Measurements from ENCODE around the gene MYO18A. TPM values are rescaled to one million over a fixed set of nuclear protein-coding genes. Genes with fewer than 3 reads are reported as not detected.

Gene MYO18A
- total and polyA plus RNA-seq, 9 donors: 23.0 to 53.9 (median 31.7) TPM

DNA sequence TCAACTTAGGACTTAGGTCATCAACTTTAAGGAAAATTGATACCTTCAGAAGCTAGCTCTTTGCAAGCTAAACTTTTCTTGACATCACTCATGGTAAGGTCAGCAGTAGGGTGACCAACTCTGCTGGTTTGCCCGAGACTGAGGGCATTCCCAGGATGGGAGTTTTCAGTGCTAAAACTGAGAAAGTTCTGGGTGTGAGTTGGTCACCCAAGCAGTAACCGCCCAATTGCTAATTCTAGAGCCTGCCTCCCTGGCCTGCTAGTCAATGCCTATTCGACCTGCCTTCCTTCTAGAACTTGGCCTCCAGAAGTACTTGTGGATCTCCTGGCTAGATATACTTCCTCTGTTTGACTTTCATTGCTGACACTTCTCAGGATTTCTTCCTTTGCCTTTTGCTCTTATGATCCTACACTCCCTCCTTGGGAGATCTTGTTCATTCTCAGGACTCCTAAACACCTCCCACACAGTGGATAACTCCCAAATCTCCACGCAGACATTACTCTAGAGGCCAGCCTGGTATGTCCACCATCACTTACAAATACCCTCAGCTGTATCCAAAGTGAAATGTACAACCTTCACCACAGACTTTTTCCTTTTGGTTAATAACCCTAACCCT is 10.5 kb upstream of the MYO18A start:
- TF ChIP-seq POLR2A (IDR thresholded peaks at IDR 0.05) (no peak), EP300 (IDR thresholded peaks at IDR 0.05) (no peak)
- TF ChIP-seq, protein P1, sequence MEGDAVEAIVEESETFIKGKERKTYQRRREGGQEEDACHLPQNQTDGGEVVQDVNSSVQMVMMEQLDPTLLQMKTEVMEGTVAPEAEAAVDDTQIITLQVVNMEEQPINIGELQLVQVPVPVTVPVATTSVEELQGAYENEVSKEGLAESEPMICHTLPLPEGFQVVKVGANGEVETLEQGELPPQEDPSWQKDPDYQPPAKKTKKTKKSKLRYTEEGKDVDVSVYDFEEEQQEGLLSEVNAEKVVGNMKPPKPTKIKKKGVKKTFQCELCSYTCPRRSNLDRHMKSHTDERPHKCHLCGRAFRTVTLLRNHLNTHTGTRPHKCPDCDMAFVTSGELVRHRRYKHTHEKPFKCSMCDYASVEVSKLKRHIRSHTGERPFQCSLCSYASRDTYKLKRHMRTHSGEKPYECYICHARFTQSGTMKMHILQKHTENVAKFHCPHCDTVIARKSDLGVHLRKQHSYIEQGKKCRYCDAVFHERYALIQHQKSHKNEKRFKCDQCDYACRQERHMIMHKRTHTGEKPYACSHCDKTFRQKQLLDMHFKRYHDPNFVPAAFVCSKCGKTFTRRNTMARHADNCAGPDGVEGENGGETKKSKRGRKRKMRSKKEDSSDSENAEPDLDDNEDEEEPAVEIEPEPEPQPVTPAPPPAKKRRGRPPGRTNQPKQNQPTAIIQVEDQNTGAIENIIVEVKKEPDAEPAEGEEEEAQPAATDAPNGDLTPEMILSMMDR (IDR thresholded peaks at IDR 0.05): no peak
- no peaks in the 10 kb centered on the region for H3K9me3 ChIP-seq
- H3K27me3 ChIP-seq: no peaks in the 10 kb centered on the region
- intact Hi-C loops (cut with DNase I): no loop called here
- no peak for DNase-seq
- no peaks in the 10 kb centered on the region for H3K4me1 ChIP-seq (ENCODE audit: insufficient read depth)
- H3K36me3 ChIP-seq: no peaks in the 10 kb centered on the region
- H3K27ac ChIP-seq: no peak overlapping the region
- 55 to 66% (median 64%) methylated on average over 4 of the region's 4 CpGs for WGBS, 3 donors
- no peak overlapping the region for H3K4me3 ChIP-seq

DNA sequence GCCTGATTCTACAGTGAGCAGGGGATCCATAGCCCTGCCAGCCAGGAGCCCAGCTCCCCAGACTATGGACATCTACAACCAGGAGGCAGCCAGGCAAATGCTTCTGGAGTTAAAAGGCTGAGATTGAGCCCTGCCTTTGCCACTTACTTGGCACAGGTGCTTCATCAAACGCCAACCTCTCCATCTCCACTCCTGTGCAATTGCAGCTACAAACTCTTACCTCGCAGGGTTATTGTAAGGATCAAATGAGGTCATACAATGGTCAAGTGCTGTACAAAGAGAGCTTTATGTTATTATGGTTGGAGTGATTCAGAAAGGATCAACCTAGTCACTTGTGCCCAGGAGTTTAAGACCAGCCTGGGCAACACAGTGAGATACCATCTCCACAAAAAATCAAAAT is 9.8 kb upstream of the MYO18A start:
- intact Hi-C loops (cut with DNase I): no loop called here
- Histone ChIP-seq H3K36me3 (no peaks in the 10 kb centered on the region), H3K9me3 (no peaks in the 10 kb centered on the region), H3K4me1 (ENCODE audit: insufficient read depth) (no peaks in the 10 kb centered on the region), H3K4me3 (no peak overlapping the region), H3K27me3 (no peaks in the 10 kb centered on the region), H3K27ac (no peak overlapping the region)
- no peak for DNase-seq
- TF ChIP-seq POLR2A (IDR thresholded peaks at IDR 0.05) (no peak), EP300 (IDR thresholded peaks at IDR 0.05) (no peak)
- TF ChIP-seq, protein P1 (IDR thresholded peaks at IDR 0.05): no peak
- WGBS, 3 donors: 89 to 96% (median 92%) methylated on average over 2 of the region's 2 CpGs

DNA sequence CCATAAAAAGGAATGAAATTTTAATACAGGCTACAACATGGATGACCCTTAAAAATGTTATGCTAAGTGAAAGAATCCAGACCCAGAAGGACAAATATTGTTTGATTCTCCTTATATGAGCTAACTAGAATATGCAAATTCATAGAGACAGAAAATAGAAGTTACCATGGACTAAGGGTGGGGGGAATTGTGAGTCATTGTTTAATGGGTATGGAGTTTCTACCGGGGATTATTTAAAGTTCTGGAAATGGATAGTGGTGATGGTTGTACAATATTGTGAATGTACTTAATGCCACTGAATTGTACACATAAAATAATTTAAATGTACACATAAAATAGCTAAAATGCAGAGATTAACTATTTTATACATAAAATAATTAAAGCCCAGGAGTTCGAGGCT is 9.2 kb upstream of the MYO18A start:
- no peak overlapping the region for H3K4me3 ChIP-seq
- no peaks in the 10 kb centered on the region for H3K9me3 ChIP-seq
- no peak for DNase-seq
- no peaks in the 10 kb centered on the region for H3K4me1 ChIP-seq (ENCODE audit: insufficient read depth)
- WGBS, 3 donors: 79 to 83% (median 81%) methylated on average over 2 of the region's 2 CpGs
- TF ChIP-seq, protein P1 (IDR thresholded peaks at IDR 0.05): no peak
- no peak for TF ChIP-seq POLR2A (IDR thresholded peaks at IDR 0.05)
- no peak for TF ChIP-seq EP300 (IDR thresholded peaks at IDR 0.05)
- H3K27me3 ChIP-seq: no peaks in the 10 kb centered on the region
- H3K27ac ChIP-seq: no peak overlapping the region
- intact Hi-C loops (cut with DNase I): no loop called here
- H3K36me3 ChIP-seq: no peaks in the 10 kb centered on the region

DNA sequence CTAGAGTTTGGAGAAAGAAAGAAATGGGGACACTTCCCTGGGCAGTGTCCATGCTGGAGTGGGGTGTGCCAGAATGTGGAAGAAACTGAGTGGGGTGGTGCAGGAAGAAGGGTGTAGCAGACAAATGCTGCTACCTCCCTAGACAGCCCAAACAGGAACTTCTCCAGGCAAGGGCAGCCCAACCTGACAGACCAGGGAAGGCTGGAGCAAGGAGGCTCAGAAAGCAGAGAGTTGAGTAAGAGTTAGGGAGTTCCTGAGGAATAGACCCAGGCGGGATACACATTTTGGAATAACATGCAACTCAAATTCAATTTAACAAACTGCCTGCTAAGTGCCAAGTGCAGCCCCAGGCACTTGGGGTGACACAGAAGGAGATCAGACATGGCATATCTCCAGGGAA is 1.0 kb upstream of the MYO18A start:
- no peaks in the 10 kb centered on the region for H3K36me3 ChIP-seq
- TF ChIP-seq, protein P1 (IDR thresholded peaks at IDR 0.05): no peak
- TF ChIP-seq EP300 (IDR thresholded peaks at IDR 0.05) (no peak), POLR2A (IDR thresholded peaks at IDR 0.05) (no peak)
- H3K4me3 ChIP-seq: no peak overlapping the region
- peak overlapping the region in 1 of 2 donors; percentile 74 for H3K27ac ChIP-seq
- H3K27me3 ChIP-seq: no peaks in the 10 kb centered on the region
- H3K4me1 ChIP-seq (ENCODE audit: insufficient read depth): peaks cover 21% of the 10 kb centered on the region
- 67 to 71% (median 68%) methylated on average over 1 of the region's 1 CpG for WGBS, 3 donors
- intact Hi-C loops (cut with DNase I): loop anchor here in 1 of 4 donors (2.0 kb wide), 1 partner anchor 30 kb away; no protein-coding TSS in a partner anchor
- DNase-seq: no peak
- no peaks in the 10 kb centered on the region for H3K9me3 ChIP-seq
